MCF 10A (cell line): ENCODE results near the gene CCNL2. TPM values are rescaled to one million over a fixed set of nuclear protein-coding genes. Genes with fewer than 3 reads are reported as not detected.
"Not testable (repeated sequence)": the region's sequence is repeated elsewhere in the genome, so short reads cannot be mapped to it uniquely, and the experiment has no call there.

Experiments used
- Bru-seq: library from RNA; stranded (reverse); fragments of 400-500 nt; gene quantifications from one replicate; lab custom pipeline; 2021; lab: Mats Ljungman, UMichigan
- BruChase-seq, 2 experiments: library from RNA; stranded (reverse); fragments of 400-500 nt; gene quantifications; one replicate each; lab custom pipeline; 2021; lab: Mats Ljungman, UMichigan
- BruUV-seq: library from RNA; stranded (reverse); fragments of 400-500 nt; replicated peaks from 2 replicates; lab custom pipeline; 2021; lab: Mats Ljungman, UMichigan
- CTCF ChIA-PET: fragments of 300-600 bp; sonication (Branson Sonifier 250); formaldehyde crosslinking; extraction: SDS; loops from one replicate; lab custom pipeline; 2021; ENCODE audit warnings: antibody characterized with exemption, inconsistent platforms; lab: Yijun Ruan, JAX
- POLR2A ChIA-PET: fragments of 300-600, 350-650 bp; sonication (Branson Sonifier 250); formaldehyde crosslinking; extraction: SDS; loops from one replicate; lab custom pipeline; 2020; ENCODE audit warnings: antibody characterized with exemption, inconsistent platforms; lab: Yijun Ruan, JAX
- DNase-seq: peaks from one replicate; pipeline ENCODE4 v3.0.0-alpha.2; 2018; ENCODE audit not compliant: unreplicated experiment
- H3K27ac Mint-ChIP-seq: one replicate; pipeline ENCODE4 v1.8.0; 2022; ENCODE audit warnings: mild to moderate bottlenecking, low read depth, mixed read lengths; ENCODE audit not compliant: unreplicated experiment
- H3K27me3 Mint-ChIP-seq: one replicate; pipeline ENCODE4 v1.8.0; 2022; ENCODE audit warnings: mixed read lengths; ENCODE audit not compliant: insufficient read depth, unreplicated experiment
- H3K36me3 Mint-ChIP-seq: one replicate; pipeline ENCODE4 v1.8.0; 2022; ENCODE audit warnings: mild to moderate bottlenecking, moderate library complexity, mixed read lengths; ENCODE audit not compliant: insufficient read depth, unreplicated experiment
- H3K4me1 Mint-ChIP-seq: one replicate; pipeline ENCODE4 v1.8.0; 2022; ENCODE audit warnings: mixed read lengths; ENCODE audit not compliant: insufficient read depth, unreplicated experiment
- H3K4me3 Mint-ChIP-seq: one replicate; pipeline ENCODE4 v1.8.0; 2022; ENCODE audit warnings: mild to moderate bottlenecking, moderate library complexity, mixed read lengths; ENCODE audit not compliant: unreplicated experiment
- H3K9me3 Mint-ChIP-seq: one replicate; pipeline ENCODE4 v1.8.0; 2022; ENCODE audit warnings: mixed read lengths; ENCODE audit not compliant: unreplicated experiment
- intact Hi-C: fragments of 100-400 bp; cut with micrococcal nuclease; formaldehyde crosslinking; loops from 2 replicates; pipeline ENCODE4 v1.14.1; 2022
- long read RNA-seq: library from polyadenylated mRNA; stranded (forward); transcript quantifications from one replicate; pipeline ENCODE4 v2.0.0, GENCODE V29; 2022
- total RNA-seq: library from RNA; stranded (reverse); gene quantifications from 2 replicates; pipeline ENCODE4 v1.2.3, GENCODE V29; 2022
- TF ChIP-seq, protein P1 (sequence below): fragments of 200-600 bp; IDR thresholded peaks from one replicate; pipeline ENCODE4 v1.8.0; 2022; ENCODE audit warnings: antibody characterized with exemption, mild to moderate bottlenecking; ENCODE audit not compliant: unreplicated experiment

CCNL2 gene
- total RNA-seq: 230 and 248 TPM in 2 replicates
- Bru-seq, nascent RNA: percentile 91 among the genes with signal in this experiment
- BruChase-seq, experiment 1, labeled RNA remaining after a 6-hour chase: percentile 97 among the genes with signal in this experiment
- BruChase-seq, experiment 2, labeled RNA remaining after a 2-hour chase: percentile 97 among the genes with signal in this experiment
- long read RNA-seq, transcript CCNL2-204 (6 exons, 3,082 nt): minor isoform, 6 of 731 reads
- long read RNA-seq, transcript CCNL2-202 (6 exons, 1,186 nt): major isoform, 41 of 731 reads
- long read RNA-seq, transcript CCNL2-201 (11 exons, 2,305 nt): minor isoform, 17 of 731 reads
- long read RNA-seq, partial matches to known transcripts: 18 of 731 reads
- long read RNA-seq, other reads (novel, unspliced or antisense): 646 of 731 reads

DNA sequence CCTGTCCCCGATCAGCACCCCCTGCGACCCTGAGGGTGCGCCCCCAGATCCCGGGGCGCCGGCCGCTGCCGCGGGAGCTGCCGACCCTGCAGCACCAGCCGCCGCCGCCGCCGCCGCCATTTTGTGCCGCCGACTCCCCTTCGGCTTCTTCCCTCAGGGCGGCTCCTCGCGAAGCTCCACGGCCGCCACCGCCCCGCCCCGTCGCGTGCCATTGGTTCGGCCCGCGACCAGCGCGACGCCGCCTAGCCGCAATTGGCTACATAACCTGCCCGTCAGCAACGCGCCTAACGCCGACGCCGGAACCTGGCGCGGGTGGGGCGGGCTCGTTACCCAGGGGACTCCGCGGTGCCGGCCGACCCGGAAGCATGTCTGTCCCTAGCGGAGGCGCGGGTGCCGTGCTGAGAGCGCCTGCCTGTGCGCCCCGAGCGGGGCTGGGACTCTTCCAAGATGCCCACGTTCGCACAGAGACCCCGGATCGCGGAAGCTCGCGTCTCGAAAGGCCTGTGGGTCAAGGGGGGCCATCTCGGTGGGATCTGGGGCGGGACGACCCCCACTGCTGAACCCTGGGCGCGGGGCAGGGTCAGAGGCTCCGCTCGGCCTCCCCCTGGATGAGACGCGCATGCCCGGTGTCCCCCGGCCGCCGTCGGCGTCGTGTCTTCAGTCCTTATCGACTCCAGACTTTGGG is at the start of gene CCNL2:
CCNL2 (minus strand) TSS at position 149 of the 685 bp plus-strand sequence; CDS start at position 120, 29 bp downstream.
- intact Hi-C loops: loop anchor here (2.0 kb wide), 1 partner anchor 25 kb away; the partner anchor contains the start of gene AURKAIP1
- H3K4me1 Mint-ChIP-seq: peaks cover 18% of the 10 kb centered on the region
- H3K9me3 Mint-ChIP-seq: no peaks in the 10 kb centered on the region
- H3K27me3 Mint-ChIP-seq: no peaks in the 10 kb centered on the region
- peak; percentile 97 for DNase-seq
- no TSS peak for BruUV-seq
- H3K36me3 Mint-ChIP-seq: peaks cover 92% of the 10 kb centered on the region
- ChIA-PET CTCF (interaction anchor here (0.6 to 1.9 kb wide), 7 partner anchors 9 to 494 kb away, joined by 3 to 6 read pairs (median 3); no protein-coding TSS in a partner anchor), POLR2A (interaction anchor here (0.7 to 4.1 kb wide), 21 partner anchors 9 to 216 kb away, joined by 3 to 62 read pairs (median 4); partner anchors contain the start of genes AURKAIP1, MIB2 and MRPL20)
- TF ChIP-seq, protein P1, sequence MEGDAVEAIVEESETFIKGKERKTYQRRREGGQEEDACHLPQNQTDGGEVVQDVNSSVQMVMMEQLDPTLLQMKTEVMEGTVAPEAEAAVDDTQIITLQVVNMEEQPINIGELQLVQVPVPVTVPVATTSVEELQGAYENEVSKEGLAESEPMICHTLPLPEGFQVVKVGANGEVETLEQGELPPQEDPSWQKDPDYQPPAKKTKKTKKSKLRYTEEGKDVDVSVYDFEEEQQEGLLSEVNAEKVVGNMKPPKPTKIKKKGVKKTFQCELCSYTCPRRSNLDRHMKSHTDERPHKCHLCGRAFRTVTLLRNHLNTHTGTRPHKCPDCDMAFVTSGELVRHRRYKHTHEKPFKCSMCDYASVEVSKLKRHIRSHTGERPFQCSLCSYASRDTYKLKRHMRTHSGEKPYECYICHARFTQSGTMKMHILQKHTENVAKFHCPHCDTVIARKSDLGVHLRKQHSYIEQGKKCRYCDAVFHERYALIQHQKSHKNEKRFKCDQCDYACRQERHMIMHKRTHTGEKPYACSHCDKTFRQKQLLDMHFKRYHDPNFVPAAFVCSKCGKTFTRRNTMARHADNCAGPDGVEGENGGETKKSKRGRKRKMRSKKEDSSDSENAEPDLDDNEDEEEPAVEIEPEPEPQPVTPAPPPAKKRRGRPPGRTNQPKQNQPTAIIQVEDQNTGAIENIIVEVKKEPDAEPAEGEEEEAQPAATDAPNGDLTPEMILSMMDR: peak; percentile 46
- peak within 1 kb of the TSS; percentile 85 for H3K27ac Mint-ChIP-seq
- peak within 1 kb of the TSS; percentile 88 for H3K4me3 Mint-ChIP-seq

DNA sequence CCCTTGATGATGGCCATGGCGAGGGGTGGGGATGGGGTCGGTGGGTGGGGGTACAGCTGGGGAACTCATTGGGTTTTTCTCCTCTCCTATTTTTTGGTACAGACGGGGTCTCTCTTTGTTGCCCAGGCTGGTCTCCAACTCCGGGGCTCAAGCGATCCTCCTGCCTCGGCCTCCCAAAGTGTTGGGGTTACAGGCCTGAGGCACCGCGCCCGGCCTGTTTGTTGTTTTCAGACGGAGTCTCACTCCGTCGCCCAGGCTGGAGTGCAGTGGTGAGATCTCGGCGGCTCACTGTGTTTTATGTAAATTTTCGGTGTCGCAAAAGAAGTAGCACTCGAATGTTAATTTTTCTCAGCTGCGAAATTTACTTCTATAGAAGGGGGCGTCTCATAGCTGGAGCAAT is 47.5 kb upstream of the CCNL2 start:
- intact Hi-C loops, BruUV-seq, DNase-seq, H3K36me3 Mint-ChIP-seq, POLR2A ChIA-PET, H3K9me3 Mint-ChIP-seq, H3K27ac Mint-ChIP-seq, H3K4me1 Mint-ChIP-seq, H3K4me3 Mint-ChIP-seq, CTCF ChIA-PET: not testable (repeated sequence)
- H3K27me3 Mint-ChIP-seq: peaks cover 15% of the 10 kb centered on the region

DNA sequence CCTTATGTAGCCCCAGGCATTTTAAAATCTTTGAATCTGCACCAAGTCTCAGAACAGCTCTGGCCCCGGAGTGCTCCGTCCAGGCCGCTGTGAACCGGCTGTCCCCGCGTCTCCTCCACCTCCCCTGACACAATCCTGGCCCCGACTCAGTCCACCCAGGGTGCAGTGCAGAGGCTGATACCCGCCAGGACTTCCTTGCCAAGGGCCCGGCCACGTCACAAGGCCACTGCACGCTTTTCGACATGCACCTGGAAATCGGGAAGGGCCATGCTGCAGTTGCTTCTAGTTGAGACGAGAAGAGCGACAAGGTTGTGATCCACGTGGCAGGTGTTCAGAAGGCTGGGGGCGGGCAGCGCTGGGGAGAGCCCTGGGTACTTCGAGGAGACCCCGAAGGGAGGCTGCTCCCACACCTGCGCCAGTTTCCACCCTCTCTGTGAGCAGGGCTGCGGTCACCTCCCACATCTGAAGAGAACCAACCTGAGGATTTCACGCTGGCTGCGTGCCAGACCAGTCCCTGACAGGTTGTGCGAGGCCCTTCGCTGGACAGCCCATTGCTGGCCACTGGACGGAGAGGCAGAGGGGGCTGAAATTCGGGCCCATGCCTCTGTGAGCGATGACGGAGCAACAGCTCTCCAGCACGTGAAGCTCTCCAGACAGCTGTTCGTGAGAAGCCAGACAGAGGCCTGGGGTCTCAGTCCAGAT is 43.1 kb upstream of the CCNL2 start:
- BruUV-seq: no TSS peak
- Mint-ChIP-seq H3K4me3 (no peak overlapping the region), H3K36me3 (no peaks in the 10 kb centered on the region), H3K27me3 (no peaks in the 10 kb centered on the region), H3K4me1 (no peaks in the 10 kb centered on the region), H3K9me3 (no peaks in the 10 kb centered on the region), H3K27ac (no peak overlapping the region)
- ChIA-PET POLR2A (no interaction called here), CTCF (interaction anchor here (0.6 to 1.8 kb wide), 4 partner anchors 9 to 68 kb away, joined by 3 to 11 read pairs (median 7); no protein-coding TSS in a partner anchor)
- TF ChIP-seq, protein P1: no peak
- no peak for DNase-seq
- intact Hi-C loops: no loop called here

DNA sequence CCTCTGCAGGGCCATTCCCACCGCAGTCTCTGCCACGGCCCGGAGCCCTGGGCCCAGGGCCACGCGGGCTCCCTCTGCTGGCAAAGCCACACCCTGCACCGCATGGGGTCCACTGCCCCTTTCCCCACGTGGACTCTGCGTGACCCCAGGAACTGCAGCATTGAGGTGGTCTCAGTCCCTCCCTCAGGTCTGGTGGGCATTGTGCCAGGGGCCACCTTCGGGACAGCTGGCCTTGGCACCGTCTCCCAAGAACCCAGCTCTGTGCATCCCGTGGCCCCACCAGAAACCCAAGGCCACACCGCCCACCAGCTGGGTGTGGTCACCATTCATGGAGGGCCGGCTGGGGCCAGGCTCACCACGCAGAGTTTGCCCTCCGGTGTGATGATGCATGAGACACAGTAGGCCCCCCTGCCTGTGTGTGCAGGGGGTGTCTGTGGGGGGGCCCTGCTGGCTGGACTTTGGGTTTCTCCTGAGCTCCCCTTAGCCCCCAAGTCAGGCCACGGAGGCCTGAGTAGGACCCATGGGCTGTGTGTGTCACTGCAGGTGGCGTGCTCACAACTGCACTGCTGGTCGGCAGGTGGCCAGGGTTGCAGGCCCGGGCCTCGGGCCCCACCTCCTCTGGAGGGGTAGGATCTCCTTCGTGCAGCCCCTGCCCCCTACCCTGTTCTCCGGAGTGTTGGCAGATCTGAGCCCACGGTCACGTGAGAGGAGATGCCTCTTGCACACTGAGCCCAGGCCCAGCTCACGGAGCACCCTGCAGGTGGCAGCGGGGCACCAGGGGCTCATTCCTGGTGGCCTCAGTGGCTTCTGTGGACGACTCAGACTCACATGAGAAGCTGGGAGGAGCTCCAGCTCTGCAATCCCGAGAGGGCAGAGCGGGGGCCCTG is 42.1 kb upstream of the CCNL2 start:
- Mint-ChIP-seq H3K27me3 (no peaks in the 10 kb centered on the region), H3K27ac (no peak overlapping the region), H3K36me3 (no peaks in the 10 kb centered on the region), H3K4me1 (no peaks in the 10 kb centered on the region), H3K9me3 (no peaks in the 10 kb centered on the region), H3K4me3 (no peak overlapping the region)
- intact Hi-C loops: no loop called here
- POLR2A ChIA-PET: no interaction called here
- peak; percentile 42 for DNase-seq
- TF ChIP-seq, protein P1: peak; percentile 89
- BruUV-seq: no TSS peak
- CTCF ChIA-PET: interaction anchor here (0.6 to 1.8 kb wide), 19 partner anchors 10 to 604 kb away, joined by 3 to 11 read pairs (median 4); partner anchors contain the start of gene CCNL2
